GM18907 (cell line): ENCODE results near the gene KRT81.
"Not testable (repeated sequence)": the region's sequence is repeated elsewhere in the genome, so short reads cannot be mapped to it uniquely, and the experiment has no call there.

ENCODE experiments used
- ATAC-seq: cut with Tn5 transposase; IDR thresholded peaks from one replicate; pipeline ENCODE4 v1.9.1; 2021; ENCODE audit warnings: mild to moderate bottlenecking, moderate library complexity; ENCODE audit not compliant: unreplicated experiment

KRT81 gene

GRCh38 chr12:52256584-52256935 is 34.8 kb downstream of the KRT81 start:
- ATAC-seq = no peak

GRCh38 chr12:52255926-52256583 is 35.3 kb downstream of the KRT81 start:
- ATAC-seq = no peak

GRCh38 chr12:52254965-52255751 is 36.2 kb downstream of the KRT81 start:
- ATAC-seq = no peak

DNA sequence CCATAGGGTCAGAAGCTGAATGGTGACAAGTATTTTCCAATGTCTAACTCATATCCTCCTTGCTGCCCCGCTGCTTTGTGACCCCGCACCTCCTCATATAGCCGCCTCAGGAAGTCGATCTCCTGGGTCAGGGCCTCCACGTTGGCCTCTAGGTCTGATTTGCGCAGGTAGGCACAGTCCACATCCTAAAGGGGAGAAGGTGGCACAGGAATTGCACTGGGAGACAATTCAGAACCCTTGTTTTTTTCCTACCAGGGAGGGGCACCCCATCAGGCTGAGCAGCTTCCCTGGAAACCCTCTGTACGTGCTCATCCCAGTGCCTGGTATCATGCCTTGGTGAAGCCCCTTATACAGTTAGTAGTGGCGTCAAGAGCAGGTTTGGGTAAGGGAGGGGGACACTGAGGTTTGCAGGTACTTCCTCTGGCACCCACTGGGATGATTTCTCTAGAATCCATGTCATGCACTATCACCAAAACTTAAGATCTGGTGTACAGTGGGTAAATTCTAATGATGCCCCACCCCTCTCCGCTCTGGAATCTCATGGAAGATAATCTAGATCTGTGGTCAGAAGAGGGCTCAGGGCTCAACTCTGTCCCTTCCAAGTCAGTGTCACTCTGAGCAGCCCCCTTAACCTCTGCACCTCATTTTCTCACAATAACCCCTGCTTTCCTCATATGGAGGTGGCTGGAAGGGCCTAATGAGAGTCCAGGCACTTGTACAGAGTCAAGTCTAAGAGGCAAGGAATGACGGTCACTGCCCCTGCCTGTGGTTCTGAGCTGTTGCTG is 37.0 kb downstream of the KRT81 start:
- ATAC-seq = no peak

DNA sequence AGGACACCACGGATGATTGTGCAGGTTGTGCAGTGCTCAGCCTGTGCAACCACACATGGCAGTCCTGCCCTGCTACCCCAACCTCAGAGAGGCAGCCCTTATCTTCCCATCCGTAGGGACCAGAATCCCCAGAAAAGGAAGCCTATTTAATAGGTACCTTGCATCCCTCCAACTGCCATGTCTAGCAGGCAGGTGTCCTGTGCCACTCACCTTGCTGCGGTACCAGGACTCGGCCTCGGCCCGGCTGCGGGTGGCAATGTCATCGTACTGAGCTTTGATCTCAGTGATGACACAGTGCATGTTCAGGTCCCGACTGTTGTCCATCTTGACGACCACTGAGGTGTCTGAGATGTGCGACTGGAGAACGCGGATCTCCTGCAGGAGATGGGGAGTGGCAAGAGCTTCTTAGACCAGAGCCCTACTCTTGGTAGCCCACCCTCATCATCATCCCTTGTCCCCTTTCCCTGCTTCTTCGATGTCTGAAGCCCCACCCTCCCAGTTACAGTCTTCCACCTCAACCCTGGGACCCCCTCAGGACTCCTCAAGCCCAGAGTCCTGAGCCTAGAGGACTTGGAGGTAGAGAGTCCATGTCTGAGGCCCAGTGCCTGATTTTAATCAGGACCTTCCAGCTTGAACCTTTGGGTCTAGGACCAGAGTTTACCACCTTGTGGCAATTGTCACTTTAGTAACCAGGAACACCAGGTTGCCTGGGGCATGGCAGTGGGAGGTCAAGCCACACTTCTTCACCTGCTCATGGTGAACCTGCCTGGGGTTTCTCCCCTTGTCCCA is 37.7 kb downstream of the KRT81 start:
- ATAC-seq = no peak

DNA sequence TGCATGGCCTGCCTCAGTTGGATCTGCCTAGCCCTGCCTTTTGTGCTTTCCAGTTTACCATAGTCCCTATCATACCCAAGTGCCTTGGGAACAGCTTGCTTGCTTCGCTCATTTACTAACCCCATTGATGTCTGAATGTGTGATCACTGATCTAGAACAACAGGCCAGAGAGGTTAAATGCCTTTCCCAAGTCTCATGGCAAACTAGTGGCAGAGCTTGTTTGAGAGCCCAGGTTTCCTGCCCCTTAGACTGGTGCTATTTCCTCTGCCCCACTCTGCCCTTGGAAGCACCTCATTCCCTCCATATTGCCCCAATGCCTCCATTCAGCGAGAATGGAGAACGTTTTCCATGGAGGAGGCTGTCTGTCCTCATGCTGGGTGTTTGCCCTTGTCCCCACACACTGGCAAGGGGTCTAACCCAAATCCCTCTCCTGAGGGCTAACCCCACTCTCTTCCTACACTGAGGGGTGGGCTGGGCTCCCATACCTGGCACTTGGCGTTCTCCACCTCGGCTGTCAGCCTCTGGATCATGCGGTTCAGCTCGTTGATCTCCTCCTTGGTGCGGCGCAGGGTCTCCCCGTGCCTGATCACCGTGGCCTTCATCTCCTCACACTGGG is 38.5 kb downstream of the KRT81 start:
- ATAC-seq = no peak

DNA sequence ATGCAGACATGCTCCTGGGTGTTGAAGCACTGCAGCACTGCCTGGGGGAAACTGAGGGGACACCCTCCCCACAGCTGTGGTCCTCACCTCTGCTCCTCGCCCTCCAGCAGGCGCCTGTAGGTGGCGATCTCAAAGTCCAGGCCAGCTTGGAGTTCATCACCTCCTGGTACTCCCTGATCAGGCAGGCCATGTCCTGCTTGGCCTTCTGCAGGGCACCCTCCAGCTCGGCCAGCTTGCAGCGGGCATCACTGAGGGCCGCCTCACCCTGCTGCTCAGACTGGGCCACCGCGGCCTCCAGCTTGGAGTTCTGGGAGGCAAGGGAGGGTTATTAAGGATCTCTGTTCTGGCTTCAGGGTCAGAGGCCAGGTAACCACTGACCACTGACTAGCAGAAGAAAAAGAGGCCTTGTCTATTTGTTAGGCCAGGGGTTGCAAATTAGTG is 39.1 kb downstream of the KRT81 start:
- not testable (repeated sequence) for ATAC-seq

DNA sequence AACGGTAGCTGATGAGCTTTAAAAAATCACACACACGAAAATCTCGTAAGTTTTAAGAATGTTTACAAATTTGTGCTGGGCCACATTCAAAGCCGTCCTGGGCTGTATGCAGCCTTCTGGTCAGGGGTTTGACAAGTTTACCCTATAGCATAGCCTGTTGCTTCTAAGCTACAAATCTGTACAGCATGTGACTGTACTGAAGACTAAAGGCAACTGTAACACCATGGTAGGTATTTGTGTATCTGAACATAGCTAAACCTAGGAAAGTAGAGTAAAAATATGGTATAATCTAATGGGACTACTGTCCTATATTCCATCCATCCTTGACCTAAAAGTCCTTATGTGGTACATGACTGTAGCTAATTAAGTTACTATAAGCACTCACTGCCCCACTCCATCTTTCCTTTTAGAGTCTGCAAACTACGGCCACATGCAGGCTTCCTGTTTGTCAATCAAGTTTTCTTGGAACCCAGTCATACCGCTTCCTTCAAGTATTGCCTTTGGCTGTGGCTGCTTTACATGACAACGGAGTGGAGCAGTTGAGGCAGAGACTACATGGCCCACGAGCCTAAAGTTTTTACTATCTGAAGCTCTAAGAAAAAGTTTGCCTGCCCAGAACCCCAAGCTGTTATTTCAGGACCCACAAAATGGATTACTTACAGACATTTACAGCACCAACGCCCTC is 39.8 kb downstream of the KRT81 start:
- no peak for ATAC-seq

GRCh38 chr12:52250048-52250990 is 41.0 kb downstream of the KRT81 start:
- ATAC-seq = no peak

GRCh38 chr12:52249511-52250047 is 41.8 kb downstream of the KRT81 start:
- no peak for ATAC-seq

GRCh38 chr12:52248541-52249461 is 42.5 kb downstream of the KRT81 start:
- no peak for ATAC-seq

DNA sequence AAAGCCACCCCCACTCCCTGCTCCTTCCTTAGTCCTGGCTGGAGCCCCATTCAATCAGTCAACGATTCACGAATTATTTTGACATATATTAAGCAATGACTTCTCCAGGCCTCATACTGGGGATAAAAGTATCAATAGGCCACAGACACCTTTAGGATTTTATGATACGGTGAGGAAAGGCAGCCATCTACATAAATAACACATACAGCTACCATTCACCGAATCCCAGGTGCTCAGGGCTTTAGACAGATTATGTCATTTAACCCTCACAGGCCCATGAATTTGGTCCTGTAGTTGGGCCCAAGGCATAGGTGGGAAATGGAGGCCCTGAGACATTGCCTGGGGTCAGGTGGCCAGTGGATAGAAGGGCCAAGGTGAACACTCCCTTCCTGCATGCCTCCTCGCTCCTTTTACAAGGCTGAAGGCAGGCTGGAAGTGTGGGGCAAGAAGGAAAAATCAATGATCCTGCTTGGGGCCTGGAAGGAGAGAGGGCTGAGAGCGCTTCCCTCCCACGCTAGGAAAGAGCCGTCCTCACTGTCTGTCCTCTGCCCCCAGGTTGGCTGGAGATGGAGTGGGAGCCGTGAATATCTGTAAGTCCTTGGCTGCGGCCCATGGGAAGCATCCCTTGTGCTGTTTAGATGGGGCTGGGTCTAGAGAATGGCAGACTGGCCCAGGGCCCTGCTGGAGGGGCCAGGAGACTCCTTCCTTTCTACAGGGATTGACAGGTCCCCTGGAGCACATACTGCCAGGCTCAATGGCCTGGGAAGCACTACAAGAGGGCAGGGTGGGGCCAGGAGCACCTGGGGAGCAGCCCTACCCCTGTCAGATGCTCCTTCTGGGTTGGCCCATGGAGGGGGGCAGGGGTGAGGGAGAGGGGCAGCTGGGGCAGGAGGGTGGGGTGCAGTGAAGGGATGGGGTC is 43.5 kb downstream of the KRT81 start:
- no peak for ATAC-seq

DNA sequence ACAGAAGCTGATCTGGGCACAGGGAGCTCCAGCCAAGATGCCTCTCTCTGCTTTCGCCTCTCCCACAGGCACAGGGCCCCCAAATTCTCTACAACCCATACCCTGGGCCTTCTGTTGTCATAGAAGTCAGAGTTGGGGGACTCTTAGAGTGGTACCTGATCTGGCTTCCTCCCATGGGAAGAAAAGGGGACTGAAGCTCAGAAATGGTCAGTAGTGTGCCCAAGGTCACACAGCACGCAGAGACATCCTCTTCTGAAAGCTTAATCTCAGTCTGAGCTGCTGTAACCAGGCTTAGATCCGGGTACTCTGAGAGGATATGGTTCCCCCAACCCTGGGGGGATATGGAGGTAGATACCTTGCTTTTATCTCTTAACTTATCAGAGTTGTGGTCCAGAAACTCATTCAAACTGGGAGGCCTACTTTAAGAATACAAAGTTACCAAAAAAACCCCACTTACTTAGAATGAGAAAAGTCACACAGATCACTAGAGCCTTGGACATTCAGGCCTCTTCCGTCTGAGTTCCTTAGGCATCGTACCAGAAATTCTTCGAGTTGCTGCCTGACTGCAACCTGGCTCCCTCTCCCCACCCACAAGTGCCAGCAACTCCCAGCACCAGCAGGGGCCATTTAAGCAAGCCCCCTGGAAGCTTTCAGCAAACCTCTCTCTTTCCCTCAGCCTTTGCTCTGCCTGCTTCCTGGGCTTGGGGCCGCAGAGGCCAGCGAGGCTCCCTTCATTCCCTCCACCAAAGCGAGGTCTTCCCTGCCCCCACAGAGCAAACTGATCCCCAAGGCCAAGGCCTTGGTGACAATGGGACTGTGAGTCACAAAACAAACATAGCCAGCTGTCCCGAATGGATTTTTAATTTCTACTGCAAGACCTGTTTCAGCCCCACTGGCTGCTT is 44.4 kb downstream of the KRT81 start:
- no peak for ATAC-seq

GRCh38 chr12:52245962-52246569 is 45.3 kb downstream of the KRT81 start:
- no peak for ATAC-seq
